Osteoblast (primary cell): Measurements from ENCODE around the gene SLC16A9. TPM values are rescaled to one million over a fixed set of nuclear protein-coding genes. Genes with fewer than 3 reads are reported as not detected.

Experiments used
- DNase-seq: peaks from one replicate; pipeline ENCODE4 v3.0.0; 2011; ENCODE audit warnings: low spot score, mixed read lengths; ENCODE audit not compliant: insufficient read length; ENCODE audit errors: missing footprints
- H2AFZ ChIP-seq: 2 replicates; pipeline ENCODE4 v1.6.0; 2011; ENCODE audit warnings: mild to moderate bottlenecking, low read length
- H3K27ac ChIP-seq: 2 replicates; pipeline ENCODE4 v1.5.1; 2011; ENCODE audit warnings: mild to moderate bottlenecking, low read depth, low read length, moderate library complexity
- H3K27me3 ChIP-seq: 2 replicates; pipeline ENCODE4 v1.6.0; 2012; ENCODE audit warnings: mild to moderate bottlenecking, control low read depth, inconsistent platforms, low read length, moderate library complexity; ENCODE audit not compliant: insufficient read depth
- H3K36me3 ChIP-seq: 2 replicates; pipeline ENCODE4 v1.5.1; 2011; ENCODE audit warnings: mild to moderate bottlenecking, low read length, control low read depth, moderate library complexity; ENCODE audit not compliant: insufficient read depth
- H3K4me1 ChIP-seq: 2 replicates; pipeline ENCODE4 v1.5.1; 2011; ENCODE audit warnings: mild to moderate bottlenecking, low read length, control low read depth, moderate library complexity; ENCODE audit not compliant: insufficient read depth
- H3K4me2 ChIP-seq: 2 replicates; pipeline ENCODE4 v1.6.0; 2011; ENCODE audit warnings: mild to moderate bottlenecking, low read length; ENCODE audit not compliant: insufficient read depth
- H3K4me3 ChIP-seq: fragments of 200-600 bp; sonication (generic); 3 replicates; pipeline ENCODE4 v1.5.1; 2012; ENCODE audit warnings: mild to moderate bottlenecking, low read length, inconsistent platforms; ENCODE audit not compliant: insufficient read depth
- H3K79me2 ChIP-seq: 2 replicates; pipeline ENCODE4 v1.6.0; 2012; ENCODE audit warnings: mild to moderate bottlenecking, low read length, control low read depth, inconsistent platforms; ENCODE audit not compliant: insufficient read depth
- H3K9me3 ChIP-seq: 2 replicates; pipeline ENCODE4 v1.5.1; 2011; ENCODE audit warnings: low read depth, low read length, control low read depth
- H4K20me1 ChIP-seq: 2 replicates; pipeline ENCODE4 v1.6.0; 2012; ENCODE audit warnings: mild to moderate bottlenecking, low read length, control low read depth; ENCODE audit not compliant: insufficient read depth
- CTCF ChIP-seq: IDR thresholded peaks from 2 replicates; pipeline ENCODE4 v1.5.1; 2011; ENCODE audit warnings: mild to moderate bottlenecking, low read depth, low read length, moderate library complexity; ENCODE audit errors: extremely low read depth
- total RNA-seq: library from RNA; depleted of rRNA; stranded (reverse); fragments of >200 nt; gene quantifications from 2 replicates; pipeline ENCODE4 v1.2.3, GENCODE V29; 2012

SLC16A9 gene
- total RNA-seq, 1 donor: 0.72 TPM

GRCh38 chr10:59752278-59752940 lies 42.8 kb upstream of the SLC16A9 start:
- Histone ChIP-seq H3K36me3 (no peaks in the 10 kb centered on the region), H3K4me3 (no peak overlapping the region), H4K20me1 (no peaks in the 10 kb centered on the region), H2AFZ (no peak overlapping the region), H3K79me2 (no peaks in the 10 kb centered on the region), H3K4me1 (no peaks in the 10 kb centered on the region), H3K4me2 (no peak overlapping the region), H3K27ac (no peak overlapping the region), H3K9me3 (no peaks in the 10 kb centered on the region), H3K27me3 (no peaks in the 10 kb centered on the region)
- no peak for DNase-seq
- TF ChIP-seq CTCF: no peak

- H3K27me3 ChIP-seq: no peaks in the 10 kb centered on the region
- H3K4me2 ChIP-seq: no peak overlapping the region
- no peaks in the 10 kb centered on the region for H3K79me2 ChIP-seq
- H3K9me3 ChIP-seq: no peaks in the 10 kb centered on the region
- H3K4me1 ChIP-seq: no peaks in the 10 kb centered on the region
- H4K20me1 ChIP-seq: no peaks in the 10 kb centered on the region
- DNase-seq: no peak
- no peak overlapping the region for H3K4me3 ChIP-seq
- TF ChIP-seq CTCF: no peak
- no peak overlapping the region for H2AFZ ChIP-seq
- no peak overlapping the region for H3K27ac ChIP-seq
- H3K36me3 ChIP-seq: no peaks in the 10 kb centered on the region
Measured at GRCh38 chr10:59750155-59750945, 40.7 kb upstream of the SLC16A9 start.

GRCh38 chr10:59748834-59749233 lies 39.2 kb upstream of the SLC16A9 start:
- Histone ChIP-seq H2AFZ (no peak overlapping the region), H3K9me3 (no peaks in the 10 kb centered on the region), H3K4me1 (no peaks in the 10 kb centered on the region)

More at GRCh38 chr10:59748834-59749233, 39.2 kb upstream of the SLC16A9 start:
- no peak overlapping the region for H3K4me3 ChIP-seq
- H3K27ac ChIP-seq: no peak overlapping the region
- H3K36me3 ChIP-seq: no peaks in the 10 kb centered on the region
- H3K4me2 ChIP-seq: no peak overlapping the region
- no peak for DNase-seq
- no peaks in the 10 kb centered on the region for H3K79me2 ChIP-seq
- no peaks in the 10 kb centered on the region for H3K27me3 ChIP-seq
- no peaks in the 10 kb centered on the region for H4K20me1 ChIP-seq
- TF ChIP-seq CTCF: no peak
